Measurements from ENCODE around the gene AGBL1.

GRCh38 chr15:86256628-86257027 lies 177.0 kb downstream of the AGBL1 start:
- TF ChIP-seq CTCF (IDR thresholded peaks at IDR 0.05) (no peak), POLR2A (IDR thresholded peaks at IDR 0.05) (no peak), EP300 (IDR thresholded peaks at IDR 0.05; ENCODE audit: low read depth) (no peak)

All from transverse colon (tissue), 3 donors.